HCEC 1CT (cell line): ENCODE results near the gene THBS2.
A peak's percentile ranks its signal among the peaks of the same experiment; 100 is the strongest.

Source experiments
- DNase-seq: peaks from one replicate; pipeline ENCODE4 v3.0.0-alpha.2; 2017

The THBS2 gene

GRCh38 chr6:169229615-169230321 lies 23.9 kb downstream of the THBS2 start:
- no peak for DNase-seq

DNA sequence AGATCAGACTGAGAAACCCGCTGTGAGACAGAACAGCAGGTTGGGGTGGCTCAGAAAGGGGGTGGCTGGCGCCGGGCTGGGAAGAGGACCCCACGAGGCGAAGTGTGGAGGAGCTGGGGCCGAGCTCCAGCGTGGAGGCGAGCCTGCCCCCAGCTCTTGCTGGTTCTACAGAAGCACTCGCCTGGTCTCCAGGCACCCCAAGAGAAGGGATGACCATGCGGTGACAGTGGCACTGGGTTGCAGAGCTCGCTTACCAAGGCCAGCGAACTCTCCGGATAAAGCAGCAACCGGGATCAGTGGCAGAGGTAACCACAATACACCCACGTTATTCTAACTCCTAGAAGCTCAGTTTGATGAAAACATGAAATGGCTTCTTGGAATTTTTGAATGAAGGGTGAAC lies 26.5 kb downstream of the THBS2 start:
- no peak for DNase-seq

DNA sequence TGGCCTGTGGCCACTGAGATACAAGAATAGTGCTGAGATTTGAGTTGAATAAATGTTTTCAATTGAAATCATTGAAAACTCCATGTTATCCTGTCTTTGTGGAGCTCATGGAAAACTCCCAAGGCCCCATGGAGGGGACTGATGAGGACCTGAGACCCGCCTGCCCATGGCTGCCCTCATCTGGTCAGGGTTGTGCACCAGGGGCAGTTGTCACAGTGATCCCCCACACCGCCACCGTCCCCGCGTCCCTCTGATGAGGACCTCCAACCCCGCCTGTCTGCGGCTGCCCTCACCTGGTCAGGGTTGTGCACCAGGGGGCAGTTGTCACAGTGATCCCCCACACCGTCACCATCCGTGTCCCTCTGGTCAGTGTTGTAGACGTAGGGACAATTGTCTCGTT lies 27.8 kb downstream of the THBS2 start:
- DNase-seq, result no peak

- no peak for DNase-seq
Measured at GRCh38 chr6:169225131-169225576, 28.5 kb downstream of the THBS2 start.

DNA sequence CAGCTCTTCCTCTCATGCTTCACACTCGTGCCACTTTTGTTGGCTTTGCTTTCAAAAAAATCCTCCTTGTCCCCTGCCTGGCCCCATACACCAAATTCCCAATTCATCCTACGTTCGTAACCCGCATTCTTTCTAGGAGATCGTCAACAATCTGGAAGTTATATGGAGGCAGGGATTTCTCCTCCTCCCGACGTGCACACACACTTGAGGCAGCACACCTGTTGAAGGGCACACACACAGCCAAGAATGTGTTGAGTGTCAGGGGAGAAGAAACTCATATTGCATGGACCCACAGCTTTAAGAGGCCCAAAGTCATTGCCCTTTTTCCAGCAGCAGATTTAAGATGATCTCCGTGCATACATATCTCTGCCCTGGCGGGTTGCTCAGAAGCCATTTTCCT lies 28.9 kb downstream of the THBS2 start:
- DNase-seq, result no peak

- DNase-seq, result no peak
Measured at GRCh38 chr6:169224185-169224695, 29.4 kb downstream of the THBS2 start.

DNA sequence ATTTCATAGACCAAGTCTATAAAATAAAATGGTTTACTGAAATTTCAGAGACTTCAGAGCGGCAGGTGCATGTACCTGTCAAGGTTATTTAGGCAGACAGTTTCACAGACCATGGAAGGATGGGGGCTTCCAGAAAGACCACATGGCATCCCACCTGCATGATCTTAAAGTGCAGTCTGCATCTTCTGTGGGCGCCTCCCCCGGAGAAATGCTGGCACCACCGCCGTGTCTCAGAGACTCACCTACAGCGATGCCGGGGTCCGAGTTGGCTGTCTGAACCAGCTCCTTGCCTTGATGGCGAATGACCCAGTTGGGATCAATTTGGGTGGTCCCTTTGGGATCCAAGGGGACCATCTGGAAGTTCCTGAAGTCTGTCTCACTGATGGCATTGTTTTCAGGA lies 30.6 kb downstream of the THBS2 start:
- DNase-seq, result no peak

- no peak for DNase-seq
Measured at GRCh38 chr6:169222126-169222525, 31.5 kb downstream of the THBS2 start.

DNA sequence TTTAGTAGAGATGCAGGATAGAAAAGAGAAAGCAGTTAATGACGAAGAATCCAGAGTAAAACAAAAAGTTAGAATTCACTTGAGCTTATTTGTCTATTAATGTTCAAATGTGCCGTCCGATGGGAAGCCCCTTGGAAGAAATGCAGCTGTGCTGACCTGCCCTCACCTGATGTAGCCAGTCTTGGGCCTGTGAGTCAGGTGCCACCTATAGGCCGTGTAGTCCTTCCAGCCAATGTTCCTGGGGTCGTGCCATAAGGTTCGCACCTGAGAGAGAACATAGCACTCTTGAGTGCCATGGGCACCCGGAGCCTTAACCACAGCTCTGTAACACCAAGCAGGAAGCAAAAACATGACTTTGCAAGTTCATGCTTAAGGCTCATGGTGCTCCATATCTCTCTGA lies 32.4 kb downstream of the THBS2 start:
- no peak for DNase-seq

GRCh38 chr6:169220068-169220964 lies 33.3 kb downstream of the THBS2 start:
- no peak for DNase-seq

GRCh38 chr6:169217972-169218371 lies 35.7 kb downstream of the THBS2 start:
- DNase-seq, result no peak

DNA sequence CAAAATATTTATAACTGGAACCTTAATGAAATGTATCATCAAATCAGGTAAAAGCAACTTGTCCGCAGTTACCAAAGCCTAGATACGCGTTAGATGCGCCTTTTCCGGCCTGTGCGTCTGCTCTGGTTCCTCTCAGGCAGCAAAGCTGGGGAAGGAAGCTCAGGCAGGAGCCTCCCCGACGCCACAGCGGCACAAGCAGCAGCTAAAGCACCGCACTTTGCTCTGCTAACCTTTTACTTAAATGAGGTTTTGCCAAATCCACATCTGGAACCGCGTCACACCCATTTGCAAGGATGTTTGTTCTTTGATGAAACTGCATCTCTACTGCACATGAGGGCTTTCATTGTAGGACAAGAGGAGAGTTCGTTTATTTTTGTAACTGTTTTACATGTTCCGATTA lies 36.8 kb downstream of the THBS2 start:
- DNase-seq, result no peak

- no peak for DNase-seq
Measured at GRCh38 chr6:169215201-169215681, 38.4 kb downstream of the THBS2 start.

GRCh38 chr6:169214789-169215188 lies 38.9 kb downstream of the THBS2 start:
- peak; percentile 95 for DNase-seq

- no peak for DNase-seq
Measured at GRCh38 chr6:169213814-169214520, 39.7 kb downstream of the THBS2 start.

DNA sequence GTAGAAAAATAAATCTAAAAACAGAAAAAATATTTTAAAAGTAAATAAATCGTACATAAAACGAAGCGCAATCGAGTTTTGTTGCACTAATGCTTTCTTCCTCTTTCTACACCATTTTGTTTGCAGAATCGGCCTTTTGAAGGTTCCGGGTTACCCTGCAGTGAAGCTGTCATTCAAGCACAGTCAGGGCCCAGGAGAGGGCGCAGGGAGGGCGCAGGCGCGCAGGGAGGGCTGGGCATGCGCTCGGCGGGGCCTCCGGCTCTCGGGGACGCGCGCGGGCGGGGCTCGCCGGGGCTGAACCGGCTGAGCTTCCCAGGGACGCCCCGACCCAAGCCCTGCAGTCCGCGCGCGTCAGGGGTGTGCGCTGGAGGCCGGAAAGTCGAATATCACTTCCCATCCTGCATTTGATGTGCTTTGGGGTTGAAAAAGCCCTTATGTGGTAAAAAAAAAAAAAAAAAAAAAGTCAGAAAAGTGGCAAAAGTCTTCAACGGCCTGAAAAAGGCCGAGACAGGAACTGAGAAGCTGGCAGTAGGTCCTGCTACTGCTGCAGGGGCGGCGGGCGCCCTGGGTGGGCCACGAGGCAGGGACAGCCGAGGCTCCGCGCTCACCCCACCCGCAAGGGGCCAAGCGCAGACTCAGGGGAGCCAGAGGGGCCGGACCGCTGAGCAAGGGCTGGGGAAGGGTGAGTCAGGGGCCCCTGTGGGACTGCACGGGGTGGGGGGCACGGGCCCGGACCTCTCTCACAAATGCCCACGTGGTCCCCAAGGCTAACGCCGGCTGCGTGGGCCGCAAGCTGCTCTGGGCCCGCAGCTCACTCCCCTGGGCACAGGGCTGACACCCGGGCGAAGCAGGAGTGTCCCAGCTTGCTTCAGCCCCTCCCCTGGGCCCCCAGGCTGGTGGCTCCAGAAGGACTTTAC lies 40.5 kb downstream of the THBS2 start:
- peak; percentile 90 for DNase-seq

DNA sequence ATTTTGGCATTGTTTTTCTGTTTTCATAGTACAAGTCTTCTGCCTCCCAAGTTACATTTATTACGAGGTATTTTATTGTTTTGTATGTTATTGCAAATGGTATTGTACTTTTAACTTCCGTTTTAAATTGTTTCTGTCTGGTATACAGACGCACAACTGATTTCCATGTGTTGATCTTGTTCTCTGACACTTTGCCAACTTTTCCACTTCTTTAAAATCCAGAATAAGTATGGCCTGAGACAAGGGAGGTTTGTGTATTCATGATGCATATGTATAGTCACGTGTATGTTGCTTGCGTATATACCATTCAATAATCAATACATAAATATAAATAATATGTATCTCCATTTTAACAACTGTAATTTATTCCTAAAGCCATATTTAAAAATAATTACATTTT lies 41.2 kb downstream of the THBS2 start:
- no peak for DNase-seq

DNA sequence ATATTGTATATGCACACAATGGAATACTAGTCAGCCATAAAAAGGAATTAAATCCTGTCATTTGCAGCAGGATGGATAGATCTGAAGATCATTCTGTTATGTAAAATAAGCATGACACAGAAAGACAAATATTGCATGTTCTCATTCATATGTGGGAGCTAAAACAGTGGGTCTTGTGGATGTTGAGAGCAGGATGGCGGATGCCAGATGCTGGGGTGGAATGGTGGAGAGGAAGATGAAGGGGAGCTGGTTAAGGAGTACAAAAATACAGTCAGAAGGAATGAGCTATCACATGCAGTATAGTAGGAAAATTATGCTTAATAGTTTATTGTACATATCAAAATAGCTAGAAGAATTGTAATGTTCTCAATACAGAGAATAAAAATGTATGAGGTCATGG lies 41.8 kb downstream of the THBS2 start:
- DNase-seq, result no peak

- DNase-seq, result no peak
Measured at GRCh38 chr6:169210611-169211010, 43.0 kb downstream of the THBS2 start.

GRCh38 chr6:169208011-169208410 lies 45.6 kb downstream of the THBS2 start:
- no peak for DNase-seq

DNA sequence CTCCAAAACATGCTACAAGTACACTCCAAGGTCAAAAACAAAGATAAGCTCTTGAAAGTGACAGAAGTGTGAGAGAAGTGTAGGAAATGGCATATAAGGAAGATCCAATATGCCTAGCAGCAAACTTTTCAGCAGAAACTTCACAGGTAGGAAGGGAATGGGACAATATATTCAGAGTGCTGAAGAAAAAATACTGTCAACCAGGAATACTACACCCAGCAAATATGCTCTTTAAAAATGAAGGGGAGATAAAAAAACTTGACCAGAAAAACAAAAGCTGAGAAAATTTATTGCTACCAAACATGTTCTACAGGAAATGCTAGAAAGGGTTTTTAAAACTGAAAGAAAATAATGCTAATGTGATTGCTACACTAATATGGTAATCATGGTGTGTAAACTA lies 46.2 kb downstream of the THBS2 start:
- no peak for DNase-seq
